Activated T-helper 2 cell treated with anti-CD3 and anti-CD28 coated beads, Interferon-gamma antibody, Interleukin-2, Interleukin-4, amounts not matched to agents 10 μg/mL and 5 μg/mL and 100 μg/mL, durations not matched to agents 14 hours and 24 hours and 36 hours (primary cell): ENCODE results near the gene RPS6KA4. TPM values are rescaled to one million over a fixed set of nuclear protein-coding genes. Genes with fewer than 3 reads are reported as not detected.
A peak's percentile ranks its signal among the peaks of the same experiment; 100 is the strongest.

Source experiments
- DNase-seq: peaks from one replicate; pipeline ENCODE4 v3.0.0; 2021; ENCODE audit warnings: low spot score
- H3K27ac Mint-ChIP-seq: one replicate; pipeline ENCODE4 v1.8.0; 2021; ENCODE audit warnings: mixed read lengths
- H3K27me3 Mint-ChIP-seq: one replicate; pipeline ENCODE4 v1.8.0; 2021; ENCODE audit warnings: low read depth, mixed read lengths
- H3K36me3 Mint-ChIP-seq: one replicate; pipeline ENCODE4 v1.8.0; 2021; ENCODE audit warnings: low read depth, mixed read lengths
- H3K4me1 Mint-ChIP-seq: one replicate; pipeline ENCODE4 v1.8.0; 2021; ENCODE audit warnings: low read depth, mixed read lengths
- H3K4me3 Mint-ChIP-seq: one replicate; pipeline ENCODE4 v1.8.0; 2021; ENCODE audit warnings: low read depth, mild to moderate bottlenecking, moderate library complexity, mixed read lengths
- H3K9me3 Mint-ChIP-seq: one replicate; pipeline ENCODE4 v1.8.0; 2021; ENCODE audit warnings: mixed read lengths
- intact Hi-C: fragments of 100-400 bp; cut with micrococcal nuclease; formaldehyde crosslinking; loops from one replicate; pipeline ENCODE4 v1.15.1; 2023
- total RNA-seq: library from RNA; stranded (reverse); gene quantifications from 2 replicates; pipeline ENCODE4 v1.2.3, GENCODE V29; 2022

The RPS6KA4 gene
- total RNA-seq, 1 donor from 2014 or later = 38.7 TPM

GRCh38 chr11:64355078-64355940, 3.7 kb upstream of the RPS6KA4 start:
- DNase-seq = no peak
- no peak overlapping the region for H3K27ac Mint-ChIP-seq
- H3K4me1 Mint-ChIP-seq = peaks cover 19% of the 10 kb centered on the region
- no peak overlapping the region for H3K4me3 Mint-ChIP-seq
- H3K9me3 Mint-ChIP-seq = no peaks in the 10 kb centered on the region
- H3K27me3 Mint-ChIP-seq = no peaks in the 10 kb centered on the region
- intact Hi-C loops = loop anchor here (5.0 kb wide), 1 partner anchor 148 kb away; the partner anchor contains the start of gene FERMT3
- H3K36me3 Mint-ChIP-seq = peaks cover 25% of the 10 kb centered on the region

GRCh38 chr11:64356498-64357411, 2.2 kb upstream of the RPS6KA4 start:
- H3K36me3 Mint-ChIP-seq = peaks cover 29% of the 10 kb centered on the region
- H3K27me3 Mint-ChIP-seq = no peaks in the 10 kb centered on the region
- H3K9me3 Mint-ChIP-seq = no peaks in the 10 kb centered on the region
- H3K27ac Mint-ChIP-seq = peak overlapping the region; percentile 79
- no peak for DNase-seq
- peaks cover 21% of the 10 kb centered on the region for H3K4me1 Mint-ChIP-seq
- H3K4me3 Mint-ChIP-seq = peak overlapping the region; percentile 57
- intact Hi-C loops = loop anchor here (5.0 kb wide), 1 partner anchor 149 kb away; the partner anchor contains the start of gene FERMT3

- peak overlapping the region; percentile 83 for H3K27ac Mint-ChIP-seq
- no peak for DNase-seq
- intact Hi-C loops = loop anchor here (5.0 kb wide), 1 partner anchor 150 kb away; the partner anchor contains the start of gene FERMT3
- H3K4me1 Mint-ChIP-seq = peaks cover 21% of the 10 kb centered on the region
- H3K9me3 Mint-ChIP-seq = no peaks in the 10 kb centered on the region
- H3K4me3 Mint-ChIP-seq = peak overlapping the region; percentile 77
- H3K27me3 Mint-ChIP-seq = no peaks in the 10 kb centered on the region
- H3K36me3 Mint-ChIP-seq = peaks cover 36% of the 10 kb centered on the region
Measured at GRCh38 chr11:64357446-64357845, 1.5 kb upstream of the RPS6KA4 start.

GRCh38 chr11:64357904-64358535, 942 bp upstream of the RPS6KA4 start:
- Mint-ChIP-seq H3K9me3 (no peaks in the 10 kb centered on the region), H3K27ac (peak overlapping the region; percentile 83), H3K4me1 (peaks cover 21% of the 10 kb centered on the region), H3K36me3 (peaks cover 42% of the 10 kb centered on the region), H3K4me3 (peak overlapping the region; percentile 77), H3K27me3 (no peaks in the 10 kb centered on the region)
- intact Hi-C loops = loop anchor here (1.0 to 5.0 kb wide), 3 partner anchors 17 to 151 kb away; partner anchors contain the start of genes CCDC88B, FERMT3 and TRMT112
- peak; percentile 28 for DNase-seq

- no peaks in the 10 kb centered on the region for H3K27me3 Mint-ChIP-seq
- H3K9me3 Mint-ChIP-seq = no peaks in the 10 kb centered on the region
- intact Hi-C loops = loop anchor here (1.0 to 5.0 kb wide), 3 partner anchors 18 to 151 kb away; partner anchors contain the start of genes CCDC88B, FERMT3 and TRMT112
- H3K4me3 Mint-ChIP-seq = peak overlapping the region; percentile 77
- DNase-seq = no peak
- peaks cover 21% of the 10 kb centered on the region for H3K4me1 Mint-ChIP-seq
- H3K36me3 Mint-ChIP-seq = peaks cover 47% of the 10 kb centered on the region
- H3K27ac Mint-ChIP-seq = peak overlapping the region; percentile 83
Measured at GRCh38 chr11:64358536-64358906, 441 bp upstream of the RPS6KA4 start.

- peak; percentile 23 for DNase-seq
- Mint-ChIP-seq H3K9me3 (no peaks in the 10 kb centered on the region), H3K4me3 (peak overlapping the region; percentile 91), H3K27ac (peak overlapping the region; percentile 68), H3K27me3 (no peaks in the 10 kb centered on the region), H3K4me1 (peaks cover 21% of the 10 kb centered on the region), H3K36me3 (peaks cover 54% of the 10 kb centered on the region)
- intact Hi-C loops = loop anchor here (2.0 to 5.0 kb wide), 2 partner anchors 19 to 153 kb away; partner anchors contain the start of genes CCDC88B and FERMT3
Measured at GRCh38 chr11:64359712-64360445, 917 bp downstream of the RPS6KA4 start.

- intact Hi-C loops = no loop called here
- no peak overlapping the region for H3K27ac Mint-ChIP-seq
- H3K4me1 Mint-ChIP-seq = peaks cover 21% of the 10 kb centered on the region
- H3K27me3 Mint-ChIP-seq = no peaks in the 10 kb centered on the region
- H3K36me3 Mint-ChIP-seq = peaks cover 57% of the 10 kb centered on the region
- peak overlapping the region; percentile 91 for H3K4me3 Mint-ChIP-seq
- H3K9me3 Mint-ChIP-seq = no peaks in the 10 kb centered on the region
- no peak for DNase-seq
Measured at GRCh38 chr11:64360448-64360921, 1.5 kb downstream of the RPS6KA4 start.

- intact Hi-C loops = no loop called here
- peaks cover 65% of the 10 kb centered on the region for H3K36me3 Mint-ChIP-seq
- H3K4me1 Mint-ChIP-seq = peaks cover 18% of the 10 kb centered on the region
- H3K27ac Mint-ChIP-seq = no peak overlapping the region
- no peaks in the 10 kb centered on the region for H3K27me3 Mint-ChIP-seq
- peak overlapping the region; percentile 37 for H3K4me3 Mint-ChIP-seq
- H3K9me3 Mint-ChIP-seq = no peaks in the 10 kb centered on the region
- DNase-seq = no peak
Measured at GRCh38 chr11:64361659-64362058, 2.7 kb downstream of the RPS6KA4 start.

GRCh38 chr11:64362339-64362738, 3.4 kb downstream of the RPS6KA4 start:
- H3K9me3 Mint-ChIP-seq = no peaks in the 10 kb centered on the region
- intact Hi-C loops = no loop called here
- peaks cover 17% of the 10 kb centered on the region for H3K4me1 Mint-ChIP-seq
- H3K27me3 Mint-ChIP-seq = no peaks in the 10 kb centered on the region
- H3K4me3 Mint-ChIP-seq = no peak overlapping the region
- no peak for DNase-seq
- peaks cover 66% of the 10 kb centered on the region for H3K36me3 Mint-ChIP-seq
- no peak overlapping the region for H3K27ac Mint-ChIP-seq

- peaks cover 9% of the 10 kb centered on the region for H3K4me1 Mint-ChIP-seq
- H3K9me3 Mint-ChIP-seq = no peaks in the 10 kb centered on the region
- intact Hi-C loops = no loop called here
- DNase-seq = no peak
- peaks cover 78% of the 10 kb centered on the region for H3K36me3 Mint-ChIP-seq
- no peak overlapping the region for H3K4me3 Mint-ChIP-seq
- H3K27me3 Mint-ChIP-seq = no peaks in the 10 kb centered on the region
- no peak overlapping the region for H3K27ac Mint-ChIP-seq
Measured at GRCh38 chr11:64364435-64364834, 5.5 kb downstream of the RPS6KA4 start.

GRCh38 chr11:64364911-64365310, 5.9 kb downstream of the RPS6KA4 start:
- Mint-ChIP-seq H3K9me3 (no peaks in the 10 kb centered on the region), H3K4me3 (no peak overlapping the region), H3K36me3 (peaks cover 76% of the 10 kb centered on the region), H3K27me3 (no peaks in the 10 kb centered on the region), H3K27ac (no peak overlapping the region), H3K4me1 (peaks cover 5% of the 10 kb centered on the region)
- DNase-seq = no peak
- intact Hi-C loops = no loop called here
